HG03159 (cell line): ENCODE results near the gene SND1.

Experiments used
- ATAC-seq: cut with Tn5 transposase; IDR thresholded peaks from one replicate; pipeline ENCODE4 v1.9.1; 2021; ENCODE audit warnings: mild to moderate bottlenecking, moderate library complexity; ENCODE audit not compliant: unreplicated experiment

The SND1 gene

GRCh38 chr7:127979113-127979727 lies 327.2 kb downstream of the SND1 start:
- ATAC-seq, result no peak

GRCh38 chr7:127979728-127980126 lies 327.7 kb downstream of the SND1 start:
- ATAC-seq, result no peak

GRCh38 chr7:127980901-127981300 lies 328.9 kb downstream of the SND1 start:
- ATAC-seq, result no peak

- ATAC-seq, result no peak
Measured at GRCh38 chr7:127981965-127982364, 330.0 kb downstream of the SND1 start.

GRCh38 chr7:127983804-127984332 lies 331.9 kb downstream of the SND1 start:
- ATAC-seq, result no peak

GRCh38 chr7:127986581-127987521 lies 334.9 kb downstream of the SND1 start:
- no peak for ATAC-seq

- ATAC-seq, result no peak
Measured at GRCh38 chr7:127988751-127989150, 336.8 kb downstream of the SND1 start.

- no peak for ATAC-seq
Measured at GRCh38 chr7:127993317-127993716, 341.3 kb downstream of the SND1 start.

GRCh38 chr7:127993987-127994386 lies 342.0 kb downstream of the SND1 start:
- ATAC-seq, result no peak

GRCh38 chr7:127995156-127995880 lies 343.3 kb downstream of the SND1 start:
- ATAC-seq, result no peak

- no peak for ATAC-seq
Measured at GRCh38 chr7:127995881-127996215, 343.9 kb downstream of the SND1 start.

GRCh38 chr7:127996253-127997071 lies 344.5 kb downstream of the SND1 start:
- no peak for ATAC-seq

- no peak for ATAC-seq
Measured at GRCh38 chr7:127997226-127997922, 345.4 kb downstream of the SND1 start.

GRCh38 chr7:127998671-127999070 lies 346.7 kb downstream of the SND1 start:
- ATAC-seq, result no peak

GRCh38 chr7:128000048-128000447 lies 348.1 kb downstream of the SND1 start:
- ATAC-seq, result no peak

- ATAC-seq, result peak; percentile 58
Measured at GRCh38 chr7:128000854-128001265, 348.9 kb downstream of the SND1 start.

GRCh38 chr7:128003167-128003566 lies 351.2 kb downstream of the SND1 start:
- ATAC-seq, result peak; percentile 54

- ATAC-seq, result no peak
Measured at GRCh38 chr7:128003787-128004186, 351.8 kb downstream of the SND1 start.

- ATAC-seq, result no peak
Measured at GRCh38 chr7:128004623-128005022, 352.6 kb downstream of the SND1 start.

GRCh38 chr7:128005117-128005516 lies 353.1 kb downstream of the SND1 start:
- no peak for ATAC-seq
